IPS DF 19.7 (cell line): Measurements from ENCODE around the gene HS3ST3B1.

Experiments
- DNase-seq: peaks from one replicate; pipeline ENCODE4 v3.0.0-alpha.2; 2013; ENCODE audit warnings: low read depth, low spot score

HS3ST3B1 gene

DNA sequence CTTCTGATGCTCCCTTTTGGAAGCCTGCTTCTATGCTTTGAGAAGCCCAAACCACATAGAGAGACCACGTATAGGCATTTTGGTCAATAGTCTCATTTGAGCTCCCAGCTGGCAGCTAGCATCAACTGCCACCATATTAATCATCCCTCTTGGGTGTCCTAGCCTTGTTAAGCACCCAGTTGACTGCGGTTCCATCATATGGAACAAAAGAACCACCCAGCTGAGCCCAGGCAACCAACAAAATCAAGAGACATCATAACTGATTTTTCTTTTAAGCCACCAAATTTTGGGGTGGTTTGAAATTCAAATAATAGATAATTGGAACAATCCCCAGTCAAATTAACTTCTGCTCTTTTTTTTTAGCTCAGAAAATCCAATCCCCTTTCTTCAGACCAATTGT, 53.9 kb downstream of the HS3ST3B1 start:
- no peak for DNase-seq

DNA sequence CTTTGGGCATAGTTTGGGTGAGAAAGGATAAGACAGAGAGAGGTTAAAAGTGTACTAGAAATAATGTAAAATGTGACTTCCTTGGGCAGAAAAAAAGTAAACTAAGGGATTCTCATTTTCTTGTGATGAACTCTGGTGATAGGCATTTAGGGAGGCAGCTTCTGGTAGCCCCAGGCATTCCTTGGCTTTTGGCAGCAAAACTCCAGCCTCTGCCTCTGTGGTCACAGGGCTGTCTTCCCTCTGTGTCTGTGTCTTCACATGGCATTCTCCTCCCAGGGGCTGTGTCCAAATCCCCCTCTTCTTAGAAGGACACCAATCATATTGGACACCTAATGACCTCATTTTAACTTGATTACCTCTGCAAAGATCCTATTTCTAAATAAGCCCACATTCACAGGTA, 54.7 kb downstream of the HS3ST3B1 start:
- DNase-seq = no peak

DNA sequence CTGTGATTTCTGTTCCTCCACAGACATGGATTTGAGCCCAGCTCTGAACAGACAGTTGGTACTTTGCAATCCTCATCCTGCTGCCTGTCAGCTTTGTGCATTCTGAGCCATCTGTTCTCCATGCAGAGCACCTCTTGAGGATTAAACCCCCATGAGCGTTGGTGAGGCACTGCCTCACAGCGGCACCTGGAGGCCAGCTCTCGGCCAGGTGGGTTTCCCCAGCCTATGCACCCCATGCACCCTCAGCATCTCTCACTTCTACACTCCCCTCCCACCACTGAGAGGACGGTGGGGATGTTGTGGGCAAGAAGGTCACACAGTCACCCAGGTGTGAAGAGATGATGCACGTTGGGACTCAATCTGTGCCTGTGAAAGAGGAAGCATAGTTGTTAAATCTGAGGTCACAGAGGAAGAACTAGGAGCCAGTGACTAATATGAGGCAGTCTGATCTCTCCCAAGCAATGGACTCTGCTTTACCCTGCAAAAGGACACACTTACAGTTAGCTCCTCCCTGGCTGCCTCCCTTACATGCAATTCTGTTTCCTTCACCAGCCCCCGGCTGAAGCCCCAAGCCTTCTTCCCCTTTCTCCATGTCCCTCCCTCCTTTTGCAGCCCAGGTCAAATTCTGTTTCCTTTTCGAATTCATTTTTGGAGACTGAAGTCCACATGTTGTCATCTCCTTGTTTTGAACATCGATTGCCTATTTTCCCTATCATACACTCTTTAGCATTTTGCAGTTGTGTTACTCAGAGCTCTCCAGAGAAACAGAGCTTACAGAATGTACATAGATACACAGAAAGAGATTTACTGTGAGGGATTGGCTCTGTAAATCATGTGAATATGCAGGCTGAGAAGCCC, 58.5 kb downstream of the HS3ST3B1 start:
- DNase-seq = no peak

DNA sequence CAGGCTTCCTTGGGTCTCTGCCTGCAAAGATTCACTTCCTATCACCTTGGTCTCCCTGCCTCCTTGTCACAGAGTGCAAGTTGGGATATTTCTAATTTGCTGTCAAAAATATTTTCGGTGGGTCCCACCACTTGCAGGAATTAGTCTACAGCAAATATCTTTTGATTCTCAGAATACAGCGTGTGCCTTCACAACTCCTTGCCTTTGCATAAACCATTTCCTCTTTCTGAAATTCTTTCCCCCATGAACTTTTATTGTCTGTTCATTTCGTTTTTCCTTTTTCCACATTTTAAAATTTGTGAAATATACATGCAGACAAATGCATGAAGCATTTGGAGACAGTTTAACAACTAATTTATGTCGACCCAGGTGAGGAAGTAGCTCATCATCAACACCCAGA, 60.0 kb downstream of the HS3ST3B1 start:
- DNase-seq = no peak

DNA sequence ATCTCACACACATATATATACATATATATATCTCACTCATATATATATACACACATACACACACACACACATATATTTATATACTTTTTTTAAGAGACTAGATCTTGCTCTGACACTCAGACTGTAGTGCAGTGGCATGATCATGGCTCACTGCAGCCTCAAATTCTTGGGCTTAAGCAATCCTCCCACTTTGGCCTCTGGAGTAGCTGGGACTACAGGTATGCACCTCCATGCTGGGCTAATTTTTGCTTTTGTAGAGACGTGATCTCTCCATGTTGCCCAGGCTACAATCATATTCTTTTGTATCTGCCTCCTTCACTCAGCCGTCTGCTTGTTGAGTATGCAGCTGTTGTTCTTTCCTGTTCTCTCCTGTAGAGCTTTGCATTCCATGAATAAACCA, 60.6 kb downstream of the HS3ST3B1 start:
- no peak for DNase-seq

DNA sequence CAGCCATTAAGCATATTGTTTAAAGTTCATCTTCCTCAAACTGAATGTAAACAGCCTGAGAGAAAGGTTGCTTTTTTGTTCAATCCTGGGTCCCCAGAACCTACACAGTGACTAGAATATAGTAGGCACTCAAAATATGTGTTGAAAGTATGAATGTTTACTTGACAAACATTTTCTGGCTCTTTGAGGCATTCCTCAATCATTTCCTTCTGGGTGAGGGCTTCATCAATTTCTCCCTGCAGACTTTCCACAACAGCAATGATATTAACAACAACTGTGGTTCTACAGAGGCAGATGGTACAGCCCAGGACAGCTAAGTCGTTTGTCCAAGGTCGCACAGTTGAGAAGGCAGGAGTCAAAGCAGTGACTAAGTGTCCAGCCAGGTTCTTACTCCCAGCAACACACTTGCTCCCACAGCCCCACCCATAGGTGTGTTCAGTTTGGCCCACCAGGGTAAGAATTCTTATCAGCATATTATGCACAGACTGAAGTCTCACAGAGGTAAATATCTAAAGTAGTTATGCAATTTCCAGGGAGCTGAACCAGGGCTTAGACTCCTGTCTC, 61.1 kb downstream of the HS3ST3B1 start:
- DNase-seq = no peak

DNA sequence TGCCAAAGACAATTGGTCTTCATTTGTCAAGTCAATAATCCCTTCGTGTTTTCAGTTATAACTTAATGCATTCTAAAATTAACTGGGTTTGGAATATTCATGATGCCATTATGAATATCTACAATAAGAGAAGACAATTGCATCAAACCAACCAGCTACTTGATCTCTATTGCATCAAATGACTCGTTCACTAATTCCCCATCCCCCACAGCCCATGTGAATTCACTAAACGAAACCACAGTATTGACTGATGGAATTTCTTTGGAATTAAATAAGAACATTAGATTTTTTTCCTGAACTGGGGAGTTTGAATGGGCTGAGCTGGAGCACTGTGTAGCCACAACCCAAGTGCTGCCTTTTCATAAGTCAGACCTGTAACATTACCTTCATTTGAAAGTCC, 65.3 kb downstream of the HS3ST3B1 start:
- no peak for DNase-seq

DNA sequence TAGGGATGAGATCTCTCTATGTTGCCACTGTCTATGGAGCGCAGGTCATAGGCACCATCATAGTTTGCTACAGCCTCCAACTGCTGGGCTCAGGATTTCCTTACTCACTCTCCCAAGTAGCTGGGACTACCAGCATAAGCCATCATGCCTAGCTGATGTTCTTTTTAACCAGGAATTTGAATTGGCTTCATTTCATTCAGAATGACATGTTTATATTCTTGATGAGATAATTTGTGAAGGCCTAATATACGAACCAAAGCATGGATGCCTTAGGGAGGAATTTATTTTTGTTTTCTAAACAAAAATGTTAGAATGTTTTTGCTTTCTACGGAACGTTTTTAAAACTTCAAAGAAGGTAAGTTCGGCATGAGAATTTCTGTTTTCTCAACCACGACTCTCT, 71.6 kb downstream of the HS3ST3B1 start:
- no peak for DNase-seq

DNA sequence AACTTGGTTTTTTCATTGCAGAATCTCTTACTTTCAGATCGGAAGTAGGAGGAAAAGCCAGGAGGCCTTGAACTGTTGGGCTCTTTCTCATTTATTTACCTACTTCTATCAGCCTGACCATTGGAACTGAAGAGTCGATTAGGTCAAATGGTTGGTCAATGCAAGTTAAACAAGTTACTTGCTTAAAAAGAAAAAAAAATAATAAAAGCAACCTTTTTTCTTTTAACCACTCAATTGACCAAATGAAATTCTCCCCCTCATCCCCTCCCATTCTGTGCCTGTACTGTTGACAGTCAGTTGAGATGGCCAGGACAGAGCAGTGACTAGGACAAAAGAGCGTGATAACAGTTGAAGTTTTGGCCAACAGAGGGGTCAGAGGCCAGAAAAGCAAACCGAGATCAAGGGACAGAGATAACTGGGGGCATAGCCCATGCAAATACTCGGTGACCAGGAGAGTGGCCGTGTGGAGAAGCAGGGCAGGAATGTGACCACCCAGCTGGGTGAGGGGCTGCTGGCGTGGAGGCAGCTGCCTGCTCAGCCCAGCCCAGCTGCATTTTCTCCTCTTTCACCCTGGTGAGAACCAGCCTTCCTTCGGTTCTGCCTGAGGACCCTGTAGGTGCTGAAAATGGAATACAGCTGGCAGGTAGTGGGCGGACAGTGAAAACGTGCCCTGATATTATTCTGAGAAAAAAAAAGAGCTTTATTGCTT, 72.2 kb downstream of the HS3ST3B1 start:
- DNase-seq = no peak

DNA sequence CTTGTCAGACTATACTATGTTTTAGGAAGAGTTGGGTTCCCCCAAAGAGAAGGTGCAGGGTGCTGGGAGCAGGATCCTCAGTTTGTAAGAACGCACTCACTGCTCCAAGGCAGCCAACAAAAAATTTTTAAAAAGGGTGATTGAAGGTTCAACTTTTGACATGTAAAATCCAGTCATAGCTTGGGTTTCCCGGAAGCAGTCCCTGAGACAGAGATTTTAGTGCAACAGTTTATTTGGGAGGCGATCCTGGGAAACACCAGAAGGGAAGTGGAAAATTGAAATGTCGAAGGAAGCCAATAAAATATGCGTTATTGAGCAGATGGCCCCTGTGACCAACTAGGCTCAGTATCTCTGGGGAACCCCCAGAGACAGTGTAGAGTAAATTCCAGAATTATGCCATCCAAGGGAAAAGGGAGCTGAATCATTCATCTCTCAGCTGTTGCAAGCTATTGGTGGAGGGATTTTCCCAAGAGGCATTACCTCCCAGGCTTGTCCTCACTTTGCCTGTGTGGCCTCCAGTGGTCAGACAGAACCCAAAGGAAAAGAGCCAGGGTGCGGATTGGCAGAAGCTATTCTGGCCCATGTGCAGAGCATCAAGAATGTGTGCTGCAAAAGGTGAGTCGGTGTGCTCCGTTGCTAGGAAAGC, 72.9 kb downstream of the HS3ST3B1 start:
- no peak for DNase-seq

DNA sequence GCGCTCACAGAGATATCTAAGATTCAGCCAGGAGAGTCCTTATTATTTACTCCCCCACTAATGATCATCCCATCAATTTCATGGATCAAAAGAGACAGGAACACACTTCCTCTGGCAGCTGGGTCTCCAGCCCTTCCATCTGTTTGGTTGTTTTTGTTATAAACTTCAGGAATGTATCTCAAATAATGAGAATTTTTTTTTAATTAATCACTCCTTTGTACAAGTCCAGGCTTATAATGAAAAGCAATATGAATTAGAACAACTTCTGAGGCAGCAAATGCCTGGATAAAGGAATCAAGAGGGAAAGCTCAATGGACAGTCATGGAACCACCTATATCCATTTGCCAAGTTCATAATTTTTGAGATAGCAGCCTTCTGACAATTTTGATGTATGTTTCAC, 73.4 kb downstream of the HS3ST3B1 start:
- DNase-seq = no peak

DNA sequence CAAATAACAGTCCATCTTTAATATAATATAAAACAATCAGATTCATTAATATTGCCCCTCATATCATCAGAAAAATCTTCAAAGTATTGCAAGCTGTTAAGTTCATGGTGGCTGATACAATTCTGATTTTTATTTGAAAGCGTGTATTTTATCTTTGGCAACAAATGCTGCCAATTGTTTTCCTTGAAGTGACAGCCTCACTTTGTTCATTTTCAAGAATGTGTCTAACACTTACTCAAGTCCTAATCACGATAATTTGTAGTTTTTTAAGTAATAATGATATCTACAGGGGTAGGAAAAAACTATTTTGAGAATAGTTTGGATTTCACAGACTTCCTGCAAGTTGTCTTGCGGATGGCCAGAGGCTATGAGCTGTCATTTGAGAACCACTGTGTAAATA, 75.8 kb downstream of the HS3ST3B1 start:
- DNase-seq = no peak

DNA sequence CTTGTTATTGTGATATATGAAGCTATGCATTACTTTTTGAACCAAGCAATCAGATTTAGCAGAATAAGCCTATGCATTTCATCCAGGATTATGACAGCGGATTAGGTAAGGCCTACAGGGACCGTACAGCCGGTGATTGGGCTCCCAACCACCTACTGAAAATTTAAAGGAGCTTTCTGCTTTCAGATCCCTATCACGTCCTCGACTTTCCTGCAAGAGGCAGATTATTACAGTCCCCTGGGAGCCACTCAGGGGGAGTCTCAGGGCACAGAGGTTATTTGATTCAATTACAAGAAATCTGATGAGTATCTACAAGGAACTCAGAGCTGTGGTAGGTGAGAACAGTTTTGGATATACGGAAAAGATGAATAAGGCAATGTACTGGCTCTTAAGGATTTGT, 80.7 kb downstream of the HS3ST3B1 start:
- DNase-seq = no peak

DNA sequence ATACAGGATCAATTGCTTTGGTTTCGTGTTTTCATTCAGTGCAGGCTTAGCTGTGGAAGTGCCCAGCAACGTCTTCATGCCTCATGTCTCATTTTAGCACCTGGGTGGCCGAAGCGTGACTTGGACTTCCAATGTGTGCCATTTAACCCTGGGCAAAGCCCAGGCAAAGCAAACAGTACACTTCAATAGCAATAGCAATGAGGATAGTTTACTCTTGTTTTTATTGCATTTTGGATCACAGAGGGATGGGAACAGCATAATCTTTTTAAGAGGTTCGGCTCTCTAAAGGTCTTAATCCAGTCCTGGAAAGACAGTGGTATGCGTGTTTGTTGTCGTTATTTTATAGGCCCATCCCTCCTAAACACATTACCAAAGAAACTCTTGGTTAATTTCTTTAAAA, 86.2 kb downstream of the HS3ST3B1 start:
- no peak for DNase-seq

DNA sequence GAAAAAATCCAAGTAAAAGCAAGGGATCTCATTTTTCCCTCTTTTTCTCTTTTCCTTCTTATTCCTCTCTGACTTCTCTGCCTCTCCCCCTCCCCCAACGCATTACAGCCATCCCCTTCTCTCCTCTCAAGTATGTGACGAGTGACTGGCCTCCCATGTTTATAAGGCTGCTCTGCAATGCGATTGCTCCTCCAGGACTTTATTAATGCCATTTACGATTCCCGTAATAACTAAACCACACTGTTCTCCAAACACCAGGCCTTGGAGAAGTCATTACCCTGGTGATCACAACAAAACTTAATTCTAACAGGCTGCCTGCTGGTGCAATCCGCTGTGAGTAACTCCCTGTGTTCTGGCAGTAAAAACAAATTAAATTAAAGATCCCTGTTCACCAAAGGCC, 88.8 kb downstream of the HS3ST3B1 start:
- no peak for DNase-seq

DNA sequence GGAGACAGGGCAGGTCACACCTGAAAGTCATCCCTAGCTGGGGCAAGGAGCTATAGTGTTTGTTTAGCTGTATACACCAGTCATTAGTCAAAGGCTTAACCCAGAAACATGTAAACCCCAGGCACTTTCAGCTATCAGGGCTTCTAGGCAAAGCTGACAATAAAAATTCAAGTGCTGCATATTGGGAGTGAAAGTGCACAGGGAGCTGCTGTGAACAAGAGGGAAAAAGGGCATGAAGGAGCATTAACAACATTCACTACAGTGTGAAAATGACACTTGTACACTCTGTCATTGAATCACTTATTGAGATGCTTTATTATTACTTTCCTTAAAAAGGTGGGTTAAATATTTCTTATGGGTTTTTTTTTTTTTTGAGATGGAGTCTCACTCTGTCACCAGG, 92.8 kb downstream of the HS3ST3B1 start:
- DNase-seq = no peak

DNA sequence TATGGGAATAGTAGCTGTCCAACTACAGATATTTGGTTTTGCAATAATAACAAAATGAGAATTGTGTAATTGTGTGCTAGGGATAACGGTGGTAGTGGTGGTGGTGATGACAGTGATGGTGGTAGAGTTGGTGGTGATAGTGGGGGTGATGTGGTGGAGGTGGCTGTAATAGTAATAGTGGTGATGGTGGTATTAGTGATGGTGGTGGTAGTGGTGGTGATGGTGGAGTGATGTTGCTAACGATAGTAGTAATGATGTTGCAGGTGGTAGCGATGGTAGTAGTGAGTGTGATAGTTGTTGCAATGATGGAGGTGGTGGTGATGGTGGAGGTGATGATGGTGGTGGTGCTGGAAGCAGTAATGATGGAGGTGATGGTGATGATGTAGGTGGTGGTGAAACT, 94.4 kb downstream of the HS3ST3B1 start:
- DNase-seq = no peak

DNA sequence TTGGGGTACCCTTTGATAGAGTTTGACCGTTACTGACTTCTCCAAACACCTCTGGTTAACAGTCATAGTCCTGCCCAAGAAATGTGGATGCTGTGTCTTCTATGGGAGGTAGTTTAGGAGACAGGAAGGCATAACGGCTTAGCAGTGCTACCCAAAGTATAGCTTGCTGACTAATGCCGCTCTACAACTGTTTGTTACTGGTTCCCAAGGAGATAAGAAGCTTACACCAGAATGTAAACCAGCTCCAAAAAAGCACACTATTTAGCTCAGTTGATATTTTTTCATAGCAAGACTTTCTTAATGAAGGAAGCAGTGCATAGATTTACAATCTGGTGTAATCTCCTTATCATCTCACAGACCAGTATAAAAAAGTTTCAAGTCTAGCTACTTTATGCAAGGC, 95.7 kb downstream of the HS3ST3B1 start:
- no peak for DNase-seq

DNA sequence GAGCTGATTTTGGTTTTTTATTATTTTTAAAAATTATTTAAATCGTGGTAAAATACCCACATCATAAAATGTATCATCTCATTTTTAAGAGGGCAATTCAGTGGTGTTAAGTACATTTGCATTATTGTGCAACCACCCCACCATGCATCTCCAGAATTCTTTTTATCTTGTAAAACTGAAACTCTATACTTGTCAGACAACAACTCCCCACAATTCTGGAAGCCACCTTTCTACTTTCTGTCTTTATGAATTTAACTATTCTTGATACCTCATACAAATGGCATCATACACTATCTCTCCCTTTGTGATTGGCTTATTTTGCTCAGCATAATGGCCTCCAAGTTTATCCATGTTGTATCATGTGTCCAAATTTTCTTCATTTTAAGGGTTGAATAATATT, 97.9 kb downstream of the HS3ST3B1 start:
- no peak for DNase-seq
